Glutamatergic neuron (in vitro differentiated cells): ENCODE measurements around the gene SPINK7. TPM values are rescaled to one million over a fixed set of nuclear protein-coding genes. Genes with fewer than 3 reads are reported as not detected.

ENCODE experiments used
- DNase-seq: peaks from one replicate; pipeline ENCODE4 v3.0.0; 2022
- H3K27ac Mint-ChIP-seq: one replicate; pipeline ENCODE4 v1.8.0; 2020; ENCODE audit warnings: mild to moderate bottlenecking, mixed read lengths, inconsistent platforms; ENCODE audit not compliant: unreplicated experiment
- H3K27me3 Mint-ChIP-seq: one replicate; pipeline ENCODE4 v1.8.0; 2020; ENCODE audit warnings: mild to moderate bottlenecking, moderate library complexity, mixed read lengths, inconsistent platforms; ENCODE audit not compliant: unreplicated experiment
- H3K36me3 Mint-ChIP-seq: one replicate; pipeline ENCODE4 v1.8.0; 2020; ENCODE audit warnings: mild to moderate bottlenecking, mixed read lengths, inconsistent platforms; ENCODE audit not compliant: unreplicated experiment
- H3K4me1 Mint-ChIP-seq: one replicate; pipeline ENCODE4 v1.8.0; 2020; ENCODE audit warnings: mild to moderate bottlenecking, low read depth, mixed read lengths, inconsistent platforms; ENCODE audit not compliant: unreplicated experiment
- H3K4me3 Mint-ChIP-seq: one replicate; pipeline ENCODE4 v1.8.0; 2020; ENCODE audit warnings: mild to moderate bottlenecking, mixed read lengths, inconsistent platforms; ENCODE audit not compliant: unreplicated experiment
- H3K9me3 Mint-ChIP-seq: one replicate; pipeline ENCODE4 v1.8.0; 2020; ENCODE audit warnings: mild to moderate bottlenecking, moderate library complexity, mixed read lengths, inconsistent platforms; ENCODE audit not compliant: unreplicated experiment
- CTCF ChIP-seq: fragments of 200-600 bp; sonication (generic); IDR thresholded peaks from one replicate; pipeline ENCODE4 v1.5.0; 2021; ENCODE audit not compliant: partially characterized antibody, unreplicated experiment
- total RNA-seq: library from RNA; stranded (reverse); fragmentation: NEBNext Ultra II Directional; extraction: Animal tissue kit (Norgen Biotek cat#: 25700); gene quantifications from one replicate; pipeline ENCODE4 v1.2.1, GENCODE V29; 2021; ENCODE audit not compliant: unreplicated experiment

SPINK7 gene
- total RNA-seq, 1 donor from 2014 or later: not detected

- no peak overlapping the region for H3K27ac Mint-ChIP-seq
- no peaks in the 10 kb centered on the region for H3K4me1 Mint-ChIP-seq
- no peaks in the 10 kb centered on the region for H3K9me3 Mint-ChIP-seq
- no peaks in the 10 kb centered on the region for H3K27me3 Mint-ChIP-seq
- TF ChIP-seq CTCF: no peak
- H3K36me3 Mint-ChIP-seq: no peaks in the 10 kb centered on the region
- H3K4me3 Mint-ChIP-seq: no peak overlapping the region
- no peak for DNase-seq
Measured at GRCh38 chr5:148290271-148291195, 21.7 kb upstream of the SPINK7 start.

- no peak overlapping the region for H3K27ac Mint-ChIP-seq
- H3K9me3 Mint-ChIP-seq: no peaks in the 10 kb centered on the region
- H3K4me3 Mint-ChIP-seq: no peak overlapping the region
- peaks cover 1% of the 10 kb centered on the region for H3K27me3 Mint-ChIP-seq
- DNase-seq: no peak
- no peaks in the 10 kb centered on the region for H3K36me3 Mint-ChIP-seq
- no peak for TF ChIP-seq CTCF
- no peaks in the 10 kb centered on the region for H3K4me1 Mint-ChIP-seq
Measured at GRCh38 chr5:148297731-148298130, 14.5 kb upstream of the SPINK7 start.

- DNase-seq: no peak
- peaks cover 1% of the 10 kb centered on the region for H3K27me3 Mint-ChIP-seq
- H3K9me3 Mint-ChIP-seq: peaks cover 1% of the 10 kb centered on the region
- H3K4me1 Mint-ChIP-seq: no peaks in the 10 kb centered on the region
- H3K27ac Mint-ChIP-seq: no peak overlapping the region
- no peak overlapping the region for H3K4me3 Mint-ChIP-seq
- TF ChIP-seq CTCF: no peak
- peaks cover 8% of the 10 kb centered on the region for H3K36me3 Mint-ChIP-seq
Measured at GRCh38 chr5:148306446-148306845, 5.8 kb upstream of the SPINK7 start.

- no peaks in the 10 kb centered on the region for H3K4me1 Mint-ChIP-seq
- no peak for TF ChIP-seq CTCF
- no peak overlapping the region for H3K4me3 Mint-ChIP-seq
- no peaks in the 10 kb centered on the region for H3K27me3 Mint-ChIP-seq
- no peak for DNase-seq
- no peak overlapping the region for H3K27ac Mint-ChIP-seq
- H3K36me3 Mint-ChIP-seq: peaks cover 8% of the 10 kb centered on the region
- H3K9me3 Mint-ChIP-seq: peaks cover 1% of the 10 kb centered on the region
Measured at GRCh38 chr5:148309019-148309418, 3.2 kb upstream of the SPINK7 start.

- Mint-ChIP-seq H3K27ac (no peak overlapping the region), H3K4me1 (no peaks in the 10 kb centered on the region), H3K4me3 (no peak overlapping the region), H3K36me3 (peaks cover 8% of the 10 kb centered on the region), H3K27me3 (no peaks in the 10 kb centered on the region), H3K9me3 (peaks cover 1% of the 10 kb centered on the region)
- DNase-seq: no peak
- TF ChIP-seq CTCF: no peak
Measured at GRCh38 chr5:148309746-148310145, 2.5 kb upstream of the SPINK7 start.
